22Rv1 (cell line): ENCODE data around the gene PLEKHA4.

Experiments used
- ZFX ChIP-seq: fragments of 450-650 bp; IDR thresholded peaks from 2 replicates; pipeline ENCODE4 v1.6.1; 2017; ENCODE audit warnings: antibody characterized with exemption, borderline replicate concordance
- TF ChIP-seq, protein P1 (sequence below): fragments of 450-650 bp; IDR thresholded peaks from 2 replicates; pipeline ENCODE4 v1.5.1; 2017; ENCODE audit warnings: mild to moderate bottlenecking

DNA sequence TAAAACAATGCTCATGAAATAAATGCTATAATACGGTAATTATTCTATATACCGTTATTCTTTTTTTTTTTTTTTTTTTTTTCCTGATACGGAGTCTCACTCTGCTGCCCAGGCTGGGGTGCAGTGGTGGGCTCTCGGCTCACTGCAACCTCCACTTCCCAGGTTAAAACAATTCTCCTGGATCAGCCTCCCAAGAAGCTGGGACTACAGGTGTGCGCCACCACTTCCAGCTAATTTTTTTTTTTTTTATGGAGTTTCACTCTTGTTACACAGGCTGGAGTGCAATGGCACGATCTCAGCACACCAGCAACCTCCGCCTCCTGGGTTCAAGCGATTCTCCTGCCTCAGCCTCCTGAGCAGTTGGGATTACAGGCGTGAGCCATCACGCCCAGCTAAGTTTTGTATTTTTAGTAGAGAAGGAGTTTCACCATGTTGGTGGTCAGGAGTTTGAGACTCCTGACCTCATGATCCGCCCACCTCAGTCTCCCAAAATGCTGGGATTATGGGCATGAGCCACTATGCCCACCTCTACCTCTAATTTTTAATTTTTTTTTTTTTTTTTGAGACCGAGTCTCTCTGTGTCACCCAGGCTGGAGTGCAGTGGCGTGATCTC is 10.7 kb upstream of the PLEKHA4 start:
- TF ChIP-seq, protein P1, sequence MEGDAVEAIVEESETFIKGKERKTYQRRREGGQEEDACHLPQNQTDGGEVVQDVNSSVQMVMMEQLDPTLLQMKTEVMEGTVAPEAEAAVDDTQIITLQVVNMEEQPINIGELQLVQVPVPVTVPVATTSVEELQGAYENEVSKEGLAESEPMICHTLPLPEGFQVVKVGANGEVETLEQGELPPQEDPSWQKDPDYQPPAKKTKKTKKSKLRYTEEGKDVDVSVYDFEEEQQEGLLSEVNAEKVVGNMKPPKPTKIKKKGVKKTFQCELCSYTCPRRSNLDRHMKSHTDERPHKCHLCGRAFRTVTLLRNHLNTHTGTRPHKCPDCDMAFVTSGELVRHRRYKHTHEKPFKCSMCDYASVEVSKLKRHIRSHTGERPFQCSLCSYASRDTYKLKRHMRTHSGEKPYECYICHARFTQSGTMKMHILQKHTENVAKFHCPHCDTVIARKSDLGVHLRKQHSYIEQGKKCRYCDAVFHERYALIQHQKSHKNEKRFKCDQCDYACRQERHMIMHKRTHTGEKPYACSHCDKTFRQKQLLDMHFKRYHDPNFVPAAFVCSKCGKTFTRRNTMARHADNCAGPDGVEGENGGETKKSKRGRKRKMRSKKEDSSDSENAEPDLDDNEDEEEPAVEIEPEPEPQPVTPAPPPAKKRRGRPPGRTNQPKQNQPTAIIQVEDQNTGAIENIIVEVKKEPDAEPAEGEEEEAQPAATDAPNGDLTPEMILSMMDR, result no peak
- TF ChIP-seq ZFX, result no peak
